K562 (cell line): ENCODE results near the gene HS3ST3B1. TPM values are rescaled to one million over a fixed set of nuclear protein-coding genes. Genes with fewer than 3 reads are reported as not detected.

ENCODE experiments used
- CAMTA2 ChIP-seq: fragments of 250-450 bp; sonication (Bioruptor Pico); conservative IDR thresholded peaks from 2 replicates; pipeline ENCODE4 v1.5.1; 2022
- CBX2 ChIP-seq: fragments of 200-600 bp; sonication (generic); IDR thresholded peaks from one replicate; pipeline ENCODE4 v1.6.1; 2012; ENCODE audit warnings: mild to moderate bottlenecking, low read length, inconsistent platforms; ENCODE audit not compliant: insufficient read depth, poor library complexity, severe bottlenecking
- CEBPB ChIP-seq: fragments of 450-650 bp; IDR thresholded peaks from 2 replicates; pipeline ENCODE4 v1.6.1; 2016; ENCODE audit warnings: missing genetic modification characterization, missing compliant biosample characterization
- DEAF1 ChIP-seq: fragments of 450-650 bp; formaldehyde crosslinking; IDR thresholded peaks from 2 replicates; pipeline ENCODE4 v1.4.0; 2020; ENCODE audit warnings: mild to moderate bottlenecking, moderate library complexity
- ELK3 ChIP-seq: fragments of 450-650 bp; formaldehyde crosslinking; IDR thresholded peaks from 2 replicates; pipeline ENCODE4 v1.4.0; 2020; ENCODE audit warnings: mild to moderate bottlenecking
- GTF2F1 ChIP-seq: IDR thresholded peaks from 2 replicates; pipeline ENCODE4 v1.6.1; 2011; ENCODE audit warnings: low read depth, low read length, improper control_type of control experiment
- LCOR ChIP-seq: sonication (generic); formaldehyde crosslinking; IDR thresholded peaks from 2 replicates; pipeline ENCODE4 v1.8.0; 2022; ENCODE audit warnings: mild to moderate bottlenecking, missing genetic modification reagents
- MIER1 ChIP-seq: fragments of 450-650 bp; IDR thresholded peaks from 2 replicates; pipeline ENCODE4 v1.6.1; 2016; ENCODE audit warnings: antibody characterized with exemption, mild to moderate bottlenecking, low read depth
- MYNN ChIP-seq, 2 experiments: sonication (generic); formaldehyde crosslinking in 1 of 2; IDR thresholded peaks; 2 replicates each; pipeline versions ENCODE4 v1.5.0 to v1.6.1; 2016 to 2020; ENCODE audit warnings: antibody characterized with exemption in 1 of 2, missing genetic modification reagents in 1 of 2
- NCOA1 ChIP-seq: fragments of 450-650 bp; IDR thresholded peaks from 2 replicates; pipeline ENCODE4 v1.6.1; 2016; ENCODE audit warnings: low read depth
- NFATC3 ChIP-seq: fragments of 450-650 bp; IDR thresholded peaks from 2 replicates; pipeline ENCODE4 v1.6.1; 2017; ENCODE audit warnings: mild to moderate bottlenecking
- OTX1 ChIP-seq: fragments of 450-650 bp; formaldehyde crosslinking; IDR thresholded peaks from 2 replicates; pipeline ENCODE4 v1.4.0; 2022; ENCODE audit warnings: mild to moderate bottlenecking
- POLR2AphosphoS5 ChIP-seq: IDR thresholded peaks from 2 replicates; pipeline ENCODE4 v1.6.1; 2011; ENCODE audit warnings: mild to moderate bottlenecking, low read depth, low read length, moderate library complexity; ENCODE audit not compliant: control insufficient read depth, insufficient read depth
- PRPF4 ChIP-seq: fragments of 200-400 bp; formaldehyde crosslinking; IDR thresholded peaks from one replicate; pipeline ENCODE4 v1.6.1; 2017; ENCODE audit warnings: low read length, low read depth, mild to moderate bottlenecking; ENCODE audit not compliant: insufficient read depth, poor library complexity, severe bottlenecking
- TCF7 ChIP-seq: sonication (generic); IDR thresholded peaks from 2 replicates; pipeline ENCODE4 v1.6.1; 2016; ENCODE audit warnings: antibody characterized with exemption, borderline replicate concordance
- TFAP4 ChIP-seq: sonication (generic); formaldehyde crosslinking; IDR thresholded peaks from 2 replicates; pipeline ENCODE4 v1.8.0; 2022; ENCODE audit warnings: missing genetic modification reagents, mild to moderate bottlenecking, moderate library complexity, borderline replicate concordance
- polyA plus RNA-seq, 8 experiments: library from polyadenylated mRNA; depleted of rRNA in 4 of 8; stranded (reverse) in 5 of 8; unstranded in 3 of 8; fragments of >200 nt; fragmentation: Nextera tagmentation in 2 of 8; fragmentation: Illumina TruSeq in 1 of 8; extraction: Ambion mirVana in 2 of 8; extraction: Trizol in 1 of 8; gene quantifications; 2 replicates each; pipeline versions ENCODE4 v1.2.1 to v1.2.3, GENCODE V29; 2011 to 2014; ENCODE audit warnings: inconsistent platforms in 1 of 8, missing spikeins in 1 of 8
- total RNA-seq, 7 experiments: library from RNA; depleted of rRNA in 6 of 7; stranded (reverse); fragments of >200 nt in 6 of 7; fragmentation: Illumina TruSeq in 2 of 7; extraction: Trizol in 2 of 7; gene quantifications; 2 replicates each; pipeline versions ENCODE4 v1.2.1 to v1.2.3, GENCODE V29; 2011 to 2021; ENCODE audit warnings: low replicate concordance in 1 of 7
- TF ChIP-seq, protein P1 (sequence below), 2 experiments: fragments of 450-650 bp; conservative IDR thresholded peaks; 2 replicates each; pipeline ENCODE4 v1.6.1; 2017; ENCODE audit warnings: mild to moderate bottlenecking in 2 of 2, moderate library complexity in 2 of 2
- TF ChIP-seq, protein P2 (sequence below): sonication (generic); formaldehyde crosslinking; IDR thresholded peaks from 2 replicates; pipeline ENCODE4 v1.8.0; 2022; ENCODE audit warnings: mild to moderate bottlenecking, missing genetic modification reagents
- TF ChIP-seq, protein P3 (sequence below): fragments of 450-650 bp; formaldehyde crosslinking; IDR thresholded peaks from 2 replicates; pipeline ENCODE4 v1.4.0; 2022; ENCODE audit warnings: missing genetic modification characterization

The HS3ST3B1 gene
- total and polyA plus RNA-seq, 9 of the 15 experiments (the other 6 are each of a cell fraction or from before 2014, with no cell fraction given): 1.9 to 12.9 (median 3.7) TPM

DNA sequence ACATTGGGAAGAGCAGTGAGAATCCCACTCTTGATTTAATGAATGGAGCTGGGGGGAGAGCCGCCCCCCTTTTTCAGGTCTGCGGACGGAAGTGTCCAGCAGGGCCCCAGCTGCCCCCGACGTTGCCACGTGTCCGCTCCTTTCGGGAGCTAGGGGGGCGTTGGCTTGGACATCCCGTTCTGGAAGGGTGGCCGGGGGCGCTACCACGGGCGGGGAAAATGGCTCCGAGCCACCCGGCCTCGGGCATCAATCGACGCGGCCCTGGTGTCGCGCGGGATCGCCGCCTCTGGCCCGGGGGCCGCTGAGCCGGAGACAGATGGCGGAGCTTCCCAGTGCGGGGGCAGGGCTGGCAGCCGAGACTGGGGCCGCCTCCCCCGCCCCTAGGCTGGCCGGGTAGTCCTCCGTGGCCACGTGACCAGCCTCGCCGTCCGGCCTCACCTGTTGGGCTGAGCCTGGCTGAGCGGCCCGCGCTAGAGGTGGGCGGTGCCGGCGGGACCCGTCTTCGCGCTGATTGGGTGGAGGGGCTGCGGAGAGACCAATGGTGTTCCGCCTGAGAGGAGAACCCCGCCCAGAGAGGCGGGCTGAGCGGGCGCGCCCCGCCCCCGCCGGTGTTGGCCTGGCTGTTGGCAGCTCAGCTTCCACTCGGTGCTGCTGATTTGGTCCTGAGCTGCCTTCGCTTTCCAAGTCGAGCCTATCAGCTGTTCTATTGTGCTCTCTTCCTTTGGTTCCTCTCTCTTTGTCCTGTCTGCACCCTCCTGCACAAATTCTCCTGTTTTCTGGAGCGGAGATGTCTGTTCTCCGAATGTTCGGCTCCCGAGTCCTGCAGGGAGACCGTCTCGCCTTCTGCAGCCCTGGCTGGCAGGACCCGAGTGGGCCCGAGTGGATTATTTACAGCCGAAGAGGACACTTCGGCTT lies 8.3 kb downstream of the HS3ST3B1 start (continued):
- TF ChIP-seq, protein P1, sequence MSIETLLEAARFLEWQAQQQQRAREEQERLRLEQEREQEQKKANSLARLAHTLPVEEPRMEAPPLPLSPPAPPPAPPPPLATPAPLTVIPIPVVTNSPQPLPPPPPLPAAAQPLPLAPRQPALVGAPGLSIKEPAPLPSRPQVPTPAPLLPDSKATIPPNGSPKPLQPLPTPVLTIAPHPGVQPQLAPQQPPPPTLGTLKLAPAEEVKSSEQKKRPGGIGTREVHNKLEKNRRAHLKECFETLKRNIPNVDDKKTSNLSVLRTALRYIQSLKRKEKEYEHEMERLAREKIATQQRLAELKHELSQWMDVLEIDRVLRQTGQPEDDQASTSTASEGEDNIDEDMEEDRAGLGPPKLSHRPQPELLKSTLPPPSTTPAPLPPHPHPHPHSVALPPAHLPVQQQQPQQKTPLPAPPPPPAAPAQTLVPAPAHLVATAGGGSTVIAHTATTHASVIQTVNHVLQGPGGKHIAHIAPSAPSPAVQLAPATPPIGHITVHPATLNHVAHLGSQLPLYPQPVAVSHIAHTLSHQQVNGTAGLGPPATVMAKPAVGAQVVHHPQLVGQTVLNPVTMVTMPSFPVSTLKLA (conservative IDR thresholded peaks at IDR 0.05): peak; percentile 88 to 93
- TF ChIP-seq, protein P2, sequence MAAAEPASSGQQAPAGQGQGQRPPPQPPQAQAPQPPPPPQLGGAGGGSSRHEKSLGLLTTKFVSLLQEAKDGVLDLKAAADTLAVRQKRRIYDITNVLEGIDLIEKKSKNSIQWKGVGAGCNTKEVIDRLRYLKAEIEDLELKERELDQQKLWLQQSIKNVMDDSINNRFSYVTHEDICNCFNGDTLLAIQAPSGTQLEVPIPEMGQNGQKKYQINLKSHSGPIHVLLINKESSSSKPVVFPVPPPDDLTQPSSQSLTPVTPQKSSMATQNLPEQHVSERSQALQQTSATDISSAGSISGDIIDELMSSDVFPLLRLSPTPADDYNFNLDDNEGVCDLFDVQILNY (CRISPR knock-in tag): no peak
- TF ChIP-seq POLR2AphosphoS5: no peak; the same call in 1 of the 2 replicates
- TF ChIP-seq MIER1: no peak
- no peak for TF ChIP-seq NCOA1
- TF ChIP-seq LCOR (CRISPR knock-in tag): no peak
- TF ChIP-seq CBX2: no peak
- TF ChIP-seq DEAF1: no peak
- TF ChIP-seq CAMTA2 (CRISPR knock-in tag): no peak
- TF ChIP-seq ELK3: no peak
- no peak for TF ChIP-seq PRPF4
- TF ChIP-seq, protein P3, sequence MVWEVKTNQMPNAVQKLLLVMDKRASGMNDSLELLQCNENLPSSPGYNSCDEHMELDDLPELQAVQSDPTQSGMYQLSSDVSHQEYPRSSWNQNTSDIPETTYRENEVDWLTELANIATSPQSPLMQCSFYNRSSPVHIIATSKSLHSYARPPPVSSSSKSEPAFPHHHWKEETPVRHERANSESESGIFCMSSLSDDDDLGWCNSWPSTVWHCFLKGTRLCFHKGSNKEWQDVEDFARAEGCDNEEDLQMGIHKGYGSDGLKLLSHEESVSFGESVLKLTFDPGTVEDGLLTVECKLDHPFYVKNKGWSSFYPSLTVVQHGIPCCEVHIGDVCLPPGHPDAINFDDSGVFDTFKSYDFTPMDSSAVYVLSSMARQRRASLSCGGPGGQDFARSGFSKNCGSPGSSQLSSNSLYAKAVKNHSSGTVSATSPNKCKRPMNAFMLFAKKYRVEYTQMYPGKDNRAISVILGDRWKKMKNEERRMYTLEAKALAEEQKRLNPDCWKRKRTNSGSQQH: no peak
- no peak for TF ChIP-seq MYNN (IDR thresholded peaks at IDR 0.05)
- TF ChIP-seq MYNN (CRISPR knock-in tag; IDR thresholded peaks at IDR 0.05): no peak
- no peak for TF ChIP-seq OTX1 (CRISPR knock-in tag)
- TF ChIP-seq NFATC3: no peak
- TF ChIP-seq CEBPB (tag): no peak
- no peak for TF ChIP-seq GTF2F1
- TF ChIP-seq TFAP4 (CRISPR knock-in tag): peak; percentile 93
- no peak for TF ChIP-seq TCF7
